Type B pancreatic cell (in vitro differentiated cells): ENCODE measurements around the gene EXOC3L2. TPM values are rescaled to one million over a fixed set of nuclear protein-coding genes. Genes with fewer than 3 reads are reported as not detected.

Experiments used
- DNase-seq: peaks from one replicate; pipeline ENCODE4 v3.0.0; 2021; ENCODE audit warnings: mixed read lengths; ENCODE audit not compliant: unreplicated experiment; ENCODE audit errors: extremely low spot score
- H3K27ac Mint-ChIP-seq: 2 replicates; pipeline ENCODE4 v1.8.0; 2021; ENCODE audit warnings: mild to moderate bottlenecking, mixed read lengths
- H3K27me3 Mint-ChIP-seq: 2 replicates; pipeline ENCODE4 v1.8.0; 2021; ENCODE audit warnings: mixed read lengths
- H3K36me3 Mint-ChIP-seq: 2 replicates; pipeline ENCODE4 v1.8.0; 2021; ENCODE audit warnings: mixed read lengths
- H3K4me1 Mint-ChIP-seq: one replicate; pipeline ENCODE4 v1.8.0; 2021; ENCODE audit warnings: mixed read lengths; ENCODE audit not compliant: unreplicated experiment
- H3K4me3 Mint-ChIP-seq: 2 replicates; pipeline ENCODE4 v1.8.0; 2021; ENCODE audit warnings: mild to moderate bottlenecking, mixed read lengths
- H3K9me3 Mint-ChIP-seq: 2 replicates; pipeline ENCODE4 v1.8.0; 2021; ENCODE audit warnings: mixed read lengths
- CTCF ChIP-seq: fragments of 200-600 bp; sonication (generic); conservative IDR thresholded peaks from 2 replicates; pipeline ENCODE4 v1.5.0; 2021; ENCODE audit warnings: antibody characterized with exemption, mild to moderate bottlenecking
- total RNA-seq: library from RNA; stranded (reverse); gene quantifications from 2 replicates; pipeline ENCODE4 v1.2.1, GENCODE V29; 2021; ENCODE audit warnings: low replicate concordance

The EXOC3L2 gene
- total RNA-seq, 1 donor from 2014 or later, result 0.60 TPM

- Mint-ChIP-seq H3K4me3 (no peak overlapping the region), H3K4me1 (no peaks in the 10 kb centered on the region), H3K9me3 (peaks cover 3% of the 10 kb centered on the region), H3K36me3 (peaks cover 26% of the 10 kb centered on the region), H3K27me3 (no peaks in the 10 kb centered on the region), H3K27ac (no peak overlapping the region)
- TF ChIP-seq CTCF, result no peak
- no peak for DNase-seq
Measured at GRCh38 chr19:45283443-45284033, 38.3 kb upstream of the EXOC3L2 start.

GRCh38 chr19:45280471-45280961 lies 35.3 kb upstream of the EXOC3L2 start:
- Mint-ChIP-seq H3K27me3 (no peaks in the 10 kb centered on the region), H3K36me3 (peaks cover 15% of the 10 kb centered on the region), H3K4me1 (no peaks in the 10 kb centered on the region), H3K4me3 (no peak overlapping the region), H3K27ac (no peak overlapping the region), H3K9me3 (peaks cover 3% of the 10 kb centered on the region)
- TF ChIP-seq CTCF, result no peak
- no peak for DNase-seq

- DNase-seq, result no peak
- Mint-ChIP-seq H3K4me3 (no peak overlapping the region), H3K4me1 (no peaks in the 10 kb centered on the region)
Measured at GRCh38 chr19:45279587-45280192, 34.5 kb upstream of the EXOC3L2 start.

GRCh38 chr19:45278087-45278486 lies 32.9 kb upstream of the EXOC3L2 start:
- Mint-ChIP-seq H3K27ac (no peak overlapping the region), H3K4me1 (no peaks in the 10 kb centered on the region), H3K4me3 (no peak overlapping the region), H3K36me3 (peaks cover 9% of the 10 kb centered on the region), H3K27me3 (no peaks in the 10 kb centered on the region), H3K9me3 (no peaks in the 10 kb centered on the region)
- no peak for DNase-seq
- TF ChIP-seq CTCF, result no peak

More at GRCh38 chr19:45279587-45280192, 34.5 kb upstream of the EXOC3L2 start:
- H3K27ac Mint-ChIP-seq, result no peak overlapping the region
- no peaks in the 10 kb centered on the region for H3K27me3 Mint-ChIP-seq
- peaks cover 3% of the 10 kb centered on the region for H3K9me3 Mint-ChIP-seq
- H3K36me3 Mint-ChIP-seq, result peaks cover 12% of the 10 kb centered on the region
- TF ChIP-seq CTCF, result no peak

- Mint-ChIP-seq H3K9me3 (no peaks in the 10 kb centered on the region), H3K27me3 (no peaks in the 10 kb centered on the region), H3K27ac (no peak overlapping the region), H3K36me3 (peaks cover 7% of the 10 kb centered on the region), H3K4me1 (no peaks in the 10 kb centered on the region), H3K4me3 (peak overlapping the region; percentile 55)
- DNase-seq, result no peak
- no peak for TF ChIP-seq CTCF
Measured at GRCh38 chr19:45276284-45276687, 31.1 kb upstream of the EXOC3L2 start.
